Left lung (tissue), 10 donors: ENCODE measurements around the gene CLASRP. TPM values are rescaled to one million over a fixed set of nuclear protein-coding genes. Genes with fewer than 3 reads are reported as not detected.
A peak's percentile ranks its signal among the peaks of the same experiment; 100 is the strongest.

ENCODE experiments used
- ATAC-seq: fragments of 200-7000 bp; cut with Tn5 transposase; one replicate; pipeline ENCODE4 v1.9.1; 2020; ENCODE audit warnings: moderate library complexity
- DNase-seq, 4 donors: peaks; one replicate each; pipeline ENCODE4 v3.0.0-alpha.2; 2013 to 2020
- H3K27ac ChIP-seq, 2 donors: fragments of 200-600 bp; sonication (generic) in 1 of 2; one replicate each; pipeline versions ENCODE4 v1.5.0 to v1.8.0; 2020 to 2021
- H3K27me3 ChIP-seq, 2 donors: fragments of 200-600 bp; sonication (generic) in 1 of 2; one replicate each; pipeline versions ENCODE4 v1.5.0 to v1.8.0; 2020 to 2021
- H3K36me3 ChIP-seq, 2 donors: fragments of 200-600 bp; sonication (generic) in 1 of 2; one replicate each; pipeline versions ENCODE4 v1.5.0 to v1.8.0; 2020 to 2021
- H3K4me1 ChIP-seq, 2 donors: fragments of 200-600 bp; one replicate each; pipeline ENCODE4 v1.8.0; 2021
- H3K4me3 ChIP-seq, 2 donors: fragments of 200-600 bp; sonication (generic) in 1 of 2; one replicate each; pipeline versions ENCODE4 v1.5.0 to v1.8.0; 2020 to 2021; ENCODE audit warnings: mild to moderate bottlenecking in 1 of 2
- H3K9me3 ChIP-seq, 2 donors: fragments of 200-600 bp; sonication (generic) in 1 of 2; one replicate each; pipeline versions ENCODE4 v1.5.0 to v1.8.0; 2020 to 2021
- CTCF ChIP-seq, 2 donors: fragments of 200-600 bp; sonication (generic) in 1 of 2; IDR thresholded peaks; one replicate each; pipeline versions ENCODE4 v1.5.0 to v1.8.0; 2021; ENCODE audit warnings: antibody characterized with exemption in 2 of 2
- intact Hi-C, 2 donors: fragments of 100-400 bp; cut with DNase I; formaldehyde crosslinking; loops; one replicate each; pipeline versions ENCODE4 v1.11.2 to v1.14.2; 2022
- polyA plus RNA-seq, 6 donors: library from polyadenylated mRNA; unstranded; fragments of 120-200 nt; gene quantifications; one replicate each; pipeline ENCODE4 v1.2.1, GENCODE V29; 2013; ENCODE audit not compliant: insufficient read length in 6 of 6
- total RNA-seq, 2 donors: library from RNA; stranded (reverse); fragmentation: NEBNext Ultra II Directional; extraction: Animal tissue kit (Norgen Biotek cat#: 25700); gene quantifications; one replicate each; pipeline ENCODE4 v1.2.1, GENCODE V29; 2021
- donor health status: DM: no; HTN: yes; CAD: no.
- donor health status: DM: no; HTN: no; CAD: no.

The CLASRP gene
- total and polyA plus RNA-seq, 8 donors, result 62.9 to 95.3 (median 81.7) TPM

GRCh38 chr19:45079063-45079910, 40.4 kb downstream of the CLASRP start, which contains the start of gene GEMIN7:
Gene GEMIN7, plus strand, starts transcription at chr19:45079260. Its CDS starts 10,855 bp downstream, at chr19:45090115.
- H3K4me3 ChIP-seq, result peak within 1 kb of the TSS; percentile 90 to 98
- H3K36me3 ChIP-seq, result peaks cover 0 to 10% of the 10 kb centered on the region in 2 donors
- peak within 1 kb of the TSS; percentile 33 to 68 for H3K27ac ChIP-seq
- intact Hi-C loops, result no loop called here
- peaks cover 16 to 50% of the 10 kb centered on the region in 2 donors for H3K4me1 ChIP-seq
- H3K9me3 ChIP-seq, result no peaks in the 10 kb centered on the region
- no peak for TF ChIP-seq CTCF (IDR thresholded peaks at IDR 0.05)
- peak; percentile 75 for ATAC-seq
- peak; percentile 66 to 93 (median 68) for DNase-seq
- no peaks in the 10 kb centered on the region for H3K27me3 ChIP-seq

- no peak for TF ChIP-seq CTCF (IDR thresholded peaks at IDR 0.05)
- DNase-seq (no peak), ATAC-seq (no peak)
- Histone ChIP-seq H3K36me3 (peaks cover 0 to 10% of the 10 kb centered on the region in 2 donors), H3K4me3 (peak overlapping the region; percentile 90 to 98), H3K9me3 (no peaks in the 10 kb centered on the region), H3K27ac (peak overlapping the region in 1 of 2 donors; percentile 68), H3K27me3 (no peaks in the 10 kb centered on the region), H3K4me1 (peaks cover 16 to 44% of the 10 kb centered on the region in 2 donors)
- intact Hi-C loops, result no loop called here
Measured at GRCh38 chr19:45079911-45080370, 41.1 kb downstream of the CLASRP start.

- no peak for DNase-seq
- H3K4me3 ChIP-seq, result no peak overlapping the region
- H3K27me3 ChIP-seq, result no peaks in the 10 kb centered on the region
- peaks cover 0 to 15% of the 10 kb centered on the region in 2 donors for H3K36me3 ChIP-seq
- peaks cover 9 to 31% of the 10 kb centered on the region in 2 donors for H3K4me1 ChIP-seq
- H3K27ac ChIP-seq, result no peak overlapping the region
- no peak for TF ChIP-seq CTCF (IDR thresholded peaks at IDR 0.05)
- ATAC-seq, result no peak
- intact Hi-C loops, result no loop called here
- no peaks in the 10 kb centered on the region for H3K9me3 ChIP-seq
Measured at GRCh38 chr19:45082170-45082569, 43.3 kb downstream of the CLASRP start.

- intact Hi-C loops, result no loop called here
Measured at GRCh38 chr19:45086480-45086879, 47.6 kb downstream of the CLASRP start.

More at GRCh38 chr19:45086480-45086879, 47.6 kb downstream of the CLASRP start:
- Histone ChIP-seq H3K4me3 (no peak overlapping the region), H3K27ac (no peak overlapping the region), H3K4me1 (peaks cover 0 to 13% of the 10 kb centered on the region in 2 donors), H3K9me3 (no peaks in the 10 kb centered on the region), H3K36me3 (peaks cover 0 to 34% of the 10 kb centered on the region in 2 donors), H3K27me3 (no peaks in the 10 kb centered on the region)
- TF ChIP-seq CTCF (IDR thresholded peaks at IDR 0.05), result no peak
- DNase-seq (no peak), ATAC-seq (no peak)
